SKM-1 treated with dmso at 0.1 percent for 144 hours (cell line): ENCODE results near the gene ZNF318.
"Not testable (repeated sequence)": the region's sequence is repeated elsewhere in the genome, so short reads cannot be mapped to it uniquely, and the experiment has no call there.

ENCODE experiments used
- DNase-seq: peaks from one replicate; lab custom pipeline; 2025; ENCODE audit not compliant: unreplicated experiment; lab: John Stamatoyannopoulos, UW

Gene ZNF318

DNA sequence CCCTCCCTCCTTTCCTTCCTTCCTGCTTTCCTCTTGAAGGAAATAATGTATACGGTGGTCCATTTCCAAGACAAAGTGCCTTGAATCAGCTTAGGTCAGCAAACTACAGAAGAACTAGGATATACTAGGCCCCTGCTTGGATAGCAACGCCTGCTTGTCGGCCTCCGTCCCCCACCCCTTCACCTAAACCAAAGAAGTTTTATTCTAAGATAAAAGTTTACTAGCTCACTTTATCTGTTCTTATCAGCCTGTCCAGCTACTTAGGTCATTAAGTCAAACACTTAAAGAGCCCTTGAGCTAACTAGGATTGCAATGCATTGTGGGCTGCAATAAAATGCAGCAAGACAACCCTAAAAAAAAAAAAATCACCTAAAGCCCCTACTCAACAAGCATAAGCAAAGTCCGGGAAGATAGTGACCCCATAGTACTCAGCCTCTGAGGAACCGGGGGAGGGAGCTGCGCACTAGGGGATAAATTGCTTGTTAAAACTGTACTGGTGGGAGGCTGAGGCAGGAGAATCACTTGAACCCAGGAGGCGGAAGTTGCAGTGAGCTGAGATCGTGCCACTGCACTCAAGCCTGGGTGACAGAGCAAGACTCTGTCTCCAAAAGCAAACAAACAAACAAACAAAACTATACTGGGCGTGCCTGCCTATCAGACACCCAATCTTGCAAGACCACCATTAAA lies 21.4 kb upstream of the ZNF318 start:
- not testable (repeated sequence) for DNase-seq

DNA sequence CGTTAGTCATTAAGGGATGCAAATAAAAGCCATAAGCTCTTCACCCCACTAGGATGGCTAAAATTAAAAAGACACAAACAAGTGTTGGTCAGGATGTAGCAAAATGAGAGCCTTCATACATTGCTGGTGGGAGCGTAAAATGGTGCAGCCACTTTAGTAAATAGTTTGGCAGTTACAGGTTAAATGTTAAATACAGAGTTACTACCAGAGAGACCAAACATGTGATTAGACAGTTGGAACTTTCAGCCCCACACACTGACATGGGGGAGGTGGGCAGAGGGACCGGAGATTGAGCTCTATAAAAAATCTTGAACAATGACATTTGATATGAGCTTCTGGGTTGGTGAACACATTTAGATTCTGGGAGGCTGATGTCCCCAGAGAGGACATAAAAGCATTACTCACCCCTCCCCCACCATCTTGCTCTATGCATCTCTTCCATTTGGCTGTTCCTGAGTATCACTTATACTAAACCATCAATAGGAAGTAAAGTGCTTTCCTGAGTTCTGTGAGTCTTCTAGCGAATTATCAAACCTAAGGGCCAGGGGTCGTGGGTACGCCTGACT lies 20.4 kb upstream of the ZNF318 start:
- DNase-seq, result no peak

DNA sequence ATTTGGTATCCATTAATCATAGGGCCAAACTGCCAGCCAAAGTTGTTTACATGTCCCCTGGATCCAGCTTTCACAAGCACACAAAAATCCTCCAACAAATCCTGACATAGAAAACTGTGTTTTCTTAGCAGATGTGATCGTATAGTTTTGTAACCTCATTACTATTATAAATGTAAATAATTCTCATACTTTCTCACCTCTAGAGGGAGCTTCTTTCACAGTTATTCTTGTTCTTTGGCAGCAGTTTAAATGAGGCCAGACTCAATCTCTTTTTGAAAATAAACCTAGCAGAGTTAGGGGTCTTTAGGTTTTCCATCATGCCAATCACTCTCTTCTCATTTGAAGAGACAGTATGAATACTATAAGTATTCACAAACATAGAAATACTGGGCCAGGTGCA lies 17.0 kb upstream of the ZNF318 start:
- DNase-seq, result no peak

DNA sequence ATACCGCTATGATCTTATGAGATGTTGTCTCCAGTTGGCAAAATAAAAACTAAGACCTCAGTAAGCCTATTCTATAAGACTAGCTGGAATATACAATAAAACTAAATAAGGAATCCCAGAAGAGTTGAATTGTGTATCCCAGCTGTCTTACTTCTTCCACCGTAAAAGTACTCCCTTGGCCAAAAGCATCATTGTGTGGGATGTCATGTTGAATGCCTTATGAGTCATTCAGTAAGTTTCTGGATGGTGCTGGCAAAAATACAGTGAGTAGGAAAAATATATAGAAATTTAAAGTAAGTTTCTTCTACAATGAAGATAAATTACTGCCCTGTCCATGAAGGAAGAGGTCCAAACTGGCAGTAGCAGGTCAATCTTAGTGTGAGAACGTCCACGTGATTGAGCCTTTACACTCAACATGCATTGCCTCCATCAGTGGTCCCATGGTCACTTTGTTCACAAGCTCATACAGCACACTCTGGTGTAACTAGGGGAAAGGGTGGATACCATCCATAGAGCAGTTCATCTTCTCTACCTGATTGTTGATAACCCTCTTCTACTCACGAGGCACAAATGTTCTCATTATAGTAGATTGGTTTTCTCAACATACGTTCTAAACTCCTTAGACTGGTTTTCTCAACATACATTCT lies 13.7 kb upstream of the ZNF318 start:
- DNase-seq, result no peak

DNA sequence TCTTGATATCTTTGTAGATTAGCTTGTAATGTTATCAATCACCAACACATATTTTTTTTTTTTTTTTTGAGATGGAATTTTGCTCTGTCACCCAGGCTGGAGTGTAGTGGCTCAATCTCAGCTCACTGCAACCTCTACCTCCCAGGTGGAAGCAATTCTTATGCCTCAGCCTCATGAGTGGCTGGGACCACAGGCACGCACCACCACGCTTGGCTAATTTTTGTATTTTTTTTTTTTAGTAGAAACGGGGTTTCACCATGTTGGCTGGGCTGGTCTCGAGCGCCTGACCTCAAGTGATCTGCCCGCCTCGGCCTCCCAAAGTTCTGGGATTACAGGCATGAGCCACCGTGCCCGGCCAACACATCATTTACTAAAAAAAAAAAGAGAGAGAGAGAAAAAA lies 11.4 kb upstream of the ZNF318 start:
- DNase-seq, result not testable (repeated sequence)

DNA sequence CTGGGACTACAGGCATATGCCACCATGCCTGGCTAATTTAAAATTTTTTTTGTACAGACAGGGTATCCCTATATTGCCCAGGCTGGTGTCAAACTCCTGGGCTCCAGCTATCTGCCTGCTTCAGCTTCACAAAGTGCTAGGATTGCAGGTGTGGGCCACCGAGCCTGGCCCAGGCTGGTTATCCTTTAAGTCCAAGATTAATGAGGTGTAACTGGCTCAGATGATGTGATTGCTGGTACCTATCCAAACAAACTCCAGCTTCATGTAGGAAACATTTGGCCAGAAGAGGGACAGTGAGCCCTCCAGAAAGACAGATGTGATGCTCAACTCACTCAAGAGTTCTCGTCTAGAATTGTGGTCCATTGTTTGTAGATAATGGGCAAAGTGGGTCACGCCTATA lies 9.2 kb upstream of the ZNF318 start:
- no peak for DNase-seq

DNA sequence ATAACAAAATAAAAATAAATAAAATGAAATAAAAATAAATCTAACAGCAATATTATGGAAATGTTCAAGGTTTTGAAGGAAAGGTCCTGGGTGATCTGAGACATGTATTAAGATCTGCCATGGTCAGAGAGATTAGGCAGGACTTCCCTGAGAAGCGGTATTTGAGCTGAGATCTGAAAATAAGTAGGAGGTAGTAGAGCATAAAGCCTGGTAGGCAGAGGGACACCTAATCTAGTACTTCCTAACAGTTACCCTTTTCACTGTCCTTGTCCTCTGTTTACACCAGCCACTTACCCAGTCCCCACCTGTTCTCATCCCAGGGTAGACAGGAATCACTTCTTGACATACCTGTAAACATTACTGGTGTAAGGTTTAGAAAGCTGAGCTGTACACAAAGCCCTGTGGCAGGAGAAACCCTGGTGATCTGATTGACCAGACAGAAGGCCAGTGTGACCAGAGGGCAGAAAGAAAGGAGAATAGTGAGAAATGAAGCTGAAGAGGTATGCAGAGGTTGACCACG lies 8.3 kb upstream of the ZNF318 start:
- no peak for DNase-seq

DNA sequence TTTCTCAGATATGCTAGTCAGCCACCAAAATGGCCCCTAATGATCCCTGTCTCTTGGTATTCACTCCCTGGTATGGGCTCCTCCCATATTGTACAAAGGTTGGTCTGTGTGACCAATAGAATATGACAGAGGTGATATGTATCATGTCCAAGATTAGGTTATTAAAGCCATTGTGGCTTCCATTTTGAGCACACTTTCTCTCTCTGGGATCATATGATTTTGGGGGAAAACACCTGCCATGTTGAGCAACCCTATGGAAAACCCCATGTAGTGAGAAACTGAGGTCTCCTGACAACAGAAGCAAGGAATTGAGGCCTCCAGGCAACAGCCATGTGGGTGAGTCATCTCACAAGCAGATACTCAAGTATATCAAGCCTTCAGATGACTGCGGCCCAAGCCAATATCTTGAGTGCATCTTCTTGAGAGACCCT lies 7.1 kb upstream of the ZNF318 start:
- no peak for DNase-seq

DNA sequence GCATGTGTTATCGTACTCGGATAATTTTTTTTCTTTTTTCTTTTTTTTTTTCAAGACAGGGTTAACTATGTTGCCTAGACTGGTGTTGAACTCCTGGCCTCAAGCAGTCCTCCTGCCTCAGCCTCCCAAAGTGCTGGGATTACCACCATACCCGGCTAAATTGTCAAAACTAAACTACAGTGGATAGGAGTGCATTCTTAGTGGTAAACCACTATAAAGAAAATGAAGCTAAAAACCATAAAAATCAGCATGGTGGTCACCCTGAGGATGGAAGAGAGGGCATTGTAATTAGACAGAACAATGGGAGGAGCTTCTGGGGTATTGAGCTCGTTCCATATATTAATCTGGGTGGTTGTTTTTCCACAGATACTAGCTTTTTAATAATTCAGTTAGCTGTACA lies 6.2 kb upstream of the ZNF318 start:
- DNase-seq, result no peak

DNA sequence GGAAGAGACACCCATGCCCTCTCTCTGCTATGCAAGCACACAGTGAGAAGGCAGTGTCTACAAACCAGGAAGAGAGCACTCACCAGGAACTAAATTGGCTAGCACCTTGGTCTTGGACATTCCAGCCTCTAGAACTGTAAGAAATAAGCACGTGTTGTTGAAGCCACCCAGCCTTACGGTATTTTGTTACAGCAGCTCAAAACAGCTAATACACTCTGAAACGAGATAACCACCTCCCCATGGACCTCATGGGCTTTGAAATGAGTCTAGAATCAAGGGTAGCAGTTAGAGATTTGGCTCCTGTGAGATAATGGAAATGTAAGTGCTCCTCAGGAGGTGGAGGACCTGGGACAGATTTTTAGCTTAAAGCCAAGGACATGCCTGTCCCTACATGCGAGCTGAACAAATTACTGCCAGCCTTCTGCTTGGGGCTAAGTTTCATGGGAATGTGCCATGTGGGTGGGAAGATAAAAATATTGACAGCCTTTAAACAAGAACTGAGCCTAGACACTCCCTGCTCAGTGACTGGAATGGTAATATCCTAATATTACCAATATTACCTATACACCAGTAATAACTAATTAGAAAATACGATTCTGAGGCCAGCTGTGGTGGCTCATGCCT lies 3.9 kb upstream of the ZNF318 start:
- no peak for DNase-seq

DNA sequence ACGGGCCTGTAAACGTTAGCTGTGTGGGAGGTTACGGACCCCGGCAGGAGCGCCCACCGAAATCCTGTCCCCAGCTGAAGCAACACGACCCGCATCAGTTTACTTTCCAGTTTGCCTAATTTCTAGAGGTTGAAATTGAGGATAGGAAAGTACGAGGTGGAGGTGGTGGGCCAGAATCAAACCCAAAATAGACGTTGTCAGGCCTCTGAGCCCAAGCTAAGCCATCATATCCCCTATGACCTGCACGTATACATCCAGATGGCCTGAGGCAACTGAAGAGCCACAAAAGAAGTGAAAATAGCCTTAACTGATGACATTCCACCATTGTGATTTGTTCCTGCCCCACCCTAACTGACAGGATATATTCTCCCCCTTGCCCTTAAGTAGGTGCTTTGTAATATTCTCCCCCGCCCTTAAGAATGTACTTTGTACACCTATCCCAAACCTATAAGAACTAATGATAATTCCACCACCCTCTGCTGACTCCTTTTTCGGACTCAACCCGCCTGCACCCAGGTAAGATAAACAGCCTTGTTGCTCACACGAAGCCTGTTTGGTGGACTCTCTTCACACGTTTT lies 645 bp upstream of the ZNF318 start:
- DNase-seq, result not testable (repeated sequence)

DNA sequence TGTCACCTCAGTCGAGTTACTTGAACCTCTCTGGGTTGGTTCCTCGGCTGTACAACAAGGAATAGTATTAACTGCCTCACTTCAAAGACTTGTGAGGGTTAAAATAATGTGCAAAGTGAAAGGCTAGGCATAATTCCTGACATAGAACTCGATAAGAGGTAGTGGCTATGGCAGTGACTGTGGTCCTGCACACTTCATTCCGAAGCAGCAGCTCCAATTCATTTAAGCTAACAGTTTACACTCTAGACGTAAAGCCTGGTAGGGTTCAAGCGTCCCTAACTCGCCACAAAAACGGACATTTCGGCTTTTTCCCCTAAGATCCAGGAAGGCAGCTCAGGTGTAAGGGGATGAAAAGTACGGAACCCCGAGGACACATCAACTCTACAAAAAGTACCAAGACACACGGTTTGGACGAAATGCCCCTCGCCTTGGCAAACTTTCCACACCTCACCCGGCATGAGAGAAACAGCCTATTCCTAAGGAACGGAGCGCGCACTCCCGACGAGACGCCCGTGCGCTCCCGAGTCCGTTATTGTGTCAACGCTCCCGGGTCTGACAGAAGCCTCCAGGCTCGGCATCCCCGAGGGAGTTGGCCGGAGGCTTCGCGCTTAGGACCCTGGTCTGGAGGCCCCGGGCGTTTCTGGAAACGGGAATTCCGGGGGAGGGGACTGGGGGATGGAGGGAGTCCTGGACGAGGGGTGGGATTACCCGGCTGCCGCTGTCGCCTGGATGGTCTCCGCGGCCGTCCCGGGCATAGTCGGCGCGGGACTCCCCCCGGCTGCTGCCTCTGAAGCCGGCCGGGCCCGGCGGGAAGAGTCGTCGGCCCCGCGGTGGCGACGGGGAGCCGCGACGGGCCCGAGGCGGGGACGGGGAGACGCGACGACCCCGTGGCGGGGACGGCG lies 937 bp downstream of the ZNF318 start:
- DNase-seq, result no peak

DNA sequence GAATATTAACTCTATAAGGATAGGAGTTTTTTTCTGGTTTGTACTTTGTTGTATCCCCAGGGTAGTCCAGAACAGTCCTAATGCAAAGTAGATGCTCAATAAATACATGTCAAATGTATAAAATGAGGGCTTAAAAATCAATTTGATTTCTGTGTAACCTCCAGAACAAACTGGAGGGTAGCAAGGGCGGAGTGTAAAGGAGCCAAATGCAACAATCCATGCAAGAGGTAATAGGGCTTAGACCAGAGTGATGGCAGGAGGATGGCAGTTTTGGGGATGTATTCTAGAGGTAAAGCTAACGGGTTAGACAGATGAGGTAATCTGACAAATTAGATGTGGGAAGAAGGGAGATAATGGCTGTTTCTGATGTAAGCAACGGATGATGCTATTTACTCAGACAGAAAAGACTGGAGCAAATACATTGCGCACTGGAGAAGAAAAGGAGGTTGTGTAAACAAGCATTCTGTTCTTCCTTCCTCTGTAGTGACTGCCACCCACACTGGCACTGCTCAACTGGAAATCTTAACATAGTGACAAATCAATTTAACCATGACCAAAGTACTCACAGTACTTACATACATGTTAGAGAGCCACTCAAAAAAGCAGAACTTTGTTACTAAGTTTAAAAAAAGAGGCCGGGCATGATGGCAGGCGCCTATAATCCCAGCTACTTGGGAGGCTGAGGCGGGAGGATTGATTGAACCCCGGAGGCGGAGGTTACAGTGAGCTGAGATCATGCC lies 2.0 kb downstream of the ZNF318 start:
- DNase-seq, result no peak

DNA sequence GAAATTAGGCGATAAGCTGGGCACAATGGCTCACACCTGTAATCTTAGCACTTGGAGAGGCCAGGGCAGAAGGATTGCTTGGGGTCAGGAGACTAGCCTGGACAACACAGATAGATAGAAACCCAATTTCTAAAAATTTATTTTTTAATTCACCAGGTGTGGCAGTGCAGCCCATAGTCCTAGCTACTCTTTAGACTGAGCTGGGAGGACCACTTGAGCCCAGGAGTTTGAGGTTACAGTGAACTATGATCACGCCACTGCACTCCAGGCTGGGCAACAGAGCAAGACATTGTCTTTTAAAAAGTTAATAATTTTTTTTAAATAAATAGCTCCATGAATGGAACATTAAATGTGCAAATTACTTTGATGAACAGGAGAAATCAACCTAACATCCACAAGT lies 8.2 kb downstream of the ZNF318 start:
- DNase-seq, result no peak

DNA sequence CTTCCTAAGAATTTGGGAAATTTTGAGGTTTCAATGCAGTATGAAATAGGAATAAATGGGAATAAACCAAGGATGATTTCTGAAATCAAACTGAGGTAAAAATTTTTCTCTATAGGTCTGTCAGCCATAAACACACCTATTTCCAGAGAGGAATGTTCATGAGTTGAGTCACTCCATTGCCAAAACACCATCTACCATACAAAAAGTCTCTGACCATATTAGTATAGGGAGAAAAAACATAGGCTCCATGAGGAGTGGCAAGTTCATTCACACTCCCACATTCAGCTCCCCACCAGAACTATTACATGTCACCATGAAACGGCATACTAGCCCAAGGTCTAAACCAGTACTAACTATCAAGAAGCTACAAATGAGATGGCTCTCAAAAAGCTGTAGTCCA lies 9.6 kb downstream of the ZNF318 start:
- no peak for DNase-seq

DNA sequence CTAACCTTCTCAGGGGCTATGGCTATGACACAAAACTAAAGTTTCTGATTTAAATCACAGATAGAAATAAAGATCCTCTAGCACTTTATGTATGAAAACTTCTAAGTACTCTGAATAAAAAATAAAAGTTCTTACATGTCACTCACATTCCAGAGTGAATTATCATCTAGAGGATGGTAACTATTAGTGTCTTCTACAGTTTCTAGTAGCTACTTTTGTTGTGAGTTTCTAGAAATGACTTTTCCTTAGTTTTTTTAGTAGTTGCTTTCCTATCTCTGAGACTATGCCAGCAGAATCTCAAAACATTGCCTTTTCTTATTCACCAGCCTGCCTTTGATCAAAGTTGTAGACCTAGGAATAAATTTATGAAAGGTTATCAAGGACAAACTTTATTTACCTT lies 10.1 kb downstream of the ZNF318 start:
- no peak for DNase-seq

DNA sequence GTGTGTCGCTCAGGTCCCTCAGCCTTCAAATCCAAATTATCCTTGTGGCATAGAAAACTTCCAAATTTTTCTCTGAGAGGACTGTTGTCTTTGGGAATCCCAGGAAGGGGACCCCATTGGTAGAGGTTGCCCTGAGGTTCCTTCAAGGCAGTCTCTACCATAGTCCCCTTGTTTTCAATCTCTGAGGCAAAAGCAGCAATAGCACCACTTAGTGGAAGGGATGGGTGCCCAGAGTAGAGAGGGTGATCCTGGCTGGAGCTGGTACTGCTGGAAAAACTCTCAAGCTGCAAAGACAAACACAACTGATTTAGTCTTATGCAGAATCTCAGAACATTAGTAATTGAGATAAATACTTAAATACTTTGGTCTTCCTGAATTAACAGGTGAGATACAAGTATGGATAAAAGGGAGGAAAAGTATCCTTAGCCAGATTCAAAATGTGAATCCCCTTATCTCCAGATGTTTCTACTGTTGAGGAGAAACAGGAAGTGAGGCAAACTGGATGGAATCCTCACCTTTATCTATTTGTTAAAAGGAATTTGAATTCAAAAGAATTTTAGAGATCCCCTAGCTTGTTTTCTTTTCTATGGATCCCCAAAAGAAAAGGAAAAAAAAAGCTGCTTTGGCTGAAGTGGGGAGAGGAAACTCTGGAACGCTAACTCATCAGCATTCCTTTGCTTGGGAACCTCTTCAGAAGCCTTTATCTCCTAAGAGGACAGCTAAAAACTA lies 13.4 kb downstream of the ZNF318 start:
- DNase-seq, result no peak

DNA sequence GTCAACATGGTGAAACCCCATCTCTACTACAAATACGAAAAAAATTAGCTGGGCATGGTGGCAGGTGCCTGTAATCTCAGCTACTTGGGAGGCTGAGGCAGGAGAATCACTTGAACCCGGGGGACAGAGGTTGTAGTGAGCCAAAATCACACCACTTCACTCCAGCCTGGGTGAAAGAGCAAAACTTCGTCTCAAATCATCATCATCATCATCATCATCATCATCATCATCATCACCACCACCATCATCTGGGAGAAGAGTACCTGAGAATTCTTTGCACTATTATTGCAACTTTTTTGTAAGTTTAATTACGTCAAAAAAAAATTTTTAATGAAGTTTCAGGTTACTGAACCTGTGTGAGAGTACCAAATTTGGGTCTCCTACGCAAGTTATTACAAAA lies 17.5 kb downstream of the ZNF318 start:
- DNase-seq, result not testable (repeated sequence)

DNA sequence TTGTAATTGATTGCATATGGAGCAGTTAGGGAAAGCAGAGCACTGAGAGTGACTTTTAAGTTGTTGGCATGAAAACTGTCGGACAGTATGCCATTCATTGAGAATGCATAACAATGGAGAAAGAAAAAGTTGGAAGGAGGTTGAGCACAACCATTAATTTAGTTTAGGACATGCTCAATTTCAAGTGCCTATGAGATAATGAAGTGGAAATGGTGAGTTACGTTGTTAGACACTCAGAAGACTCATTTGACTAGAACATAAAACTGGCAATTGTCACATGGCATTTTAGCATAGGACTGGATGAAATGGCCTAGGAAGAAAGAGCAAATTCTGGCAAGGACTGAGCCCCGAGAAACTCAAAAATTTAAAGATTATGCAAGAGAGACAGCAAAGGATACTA lies 22.0 kb downstream of the ZNF318 start:
- DNase-seq, result no peak
